Astrocyte (in vitro differentiated cells and primary cell): ENCODE measurements around the gene GSS.

Source experiments
- EZH2 ChIP-seq: IDR thresholded peaks from 2 replicates; pipeline ENCODE4 v1.6.1; 2012; ENCODE audit warnings: mild to moderate bottlenecking, low read length, inconsistent platforms; ENCODE audit not compliant: insufficient read depth
- TF ChIP-seq, protein P1 (sequence below): IDR thresholded peaks from 2 replicates; pipeline ENCODE4 v1.5.1; 2011; ENCODE audit warnings: low read depth, mild to moderate bottlenecking, inconsistent platforms, low read length, moderate library complexity; ENCODE audit not compliant: insufficient read depth

DNA sequence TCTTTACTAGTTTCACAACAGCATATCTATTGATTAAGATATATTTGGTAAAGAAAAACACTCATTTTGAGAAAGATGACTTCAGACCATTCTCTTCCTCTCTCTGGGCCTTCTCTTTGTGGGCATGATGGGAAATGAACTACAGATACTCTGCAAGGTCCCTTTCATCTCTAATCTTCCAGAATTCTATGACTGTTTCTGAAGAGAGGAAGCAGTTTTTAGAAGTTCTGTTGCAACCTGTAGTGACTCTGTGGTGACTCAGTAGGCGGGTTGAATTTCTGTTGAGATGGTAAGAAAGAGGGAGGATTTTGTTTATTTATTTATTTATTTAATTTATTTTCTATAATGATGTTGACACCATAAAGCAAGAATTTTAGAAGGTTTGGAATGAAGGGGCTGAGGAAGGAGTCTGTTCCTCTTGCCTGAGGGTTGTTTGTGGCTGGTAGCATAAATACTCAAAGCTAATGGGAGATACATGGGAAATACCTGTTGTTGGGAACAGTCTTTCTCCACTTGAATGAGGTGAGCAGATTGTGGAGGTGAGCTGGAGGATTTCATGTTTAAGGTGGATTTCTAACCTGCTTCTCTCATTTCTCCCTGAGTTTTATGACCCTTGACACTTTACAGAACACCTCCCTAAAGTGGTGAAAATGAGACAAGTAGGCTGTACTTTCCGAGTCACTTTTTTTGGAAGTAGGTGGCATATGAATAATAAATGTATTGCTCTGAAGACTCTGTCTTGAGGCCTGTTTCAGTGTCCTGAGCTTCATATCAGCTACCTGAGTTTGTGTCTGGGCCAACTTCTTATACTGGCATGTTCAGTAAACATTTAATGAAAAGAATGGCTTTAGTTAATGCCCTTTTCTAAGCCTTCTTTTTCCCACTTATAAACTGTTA, 64.2 kb downstream of the GSS start:
- TF ChIP-seq EZH2 = no peak
- TF ChIP-seq, protein P1, sequence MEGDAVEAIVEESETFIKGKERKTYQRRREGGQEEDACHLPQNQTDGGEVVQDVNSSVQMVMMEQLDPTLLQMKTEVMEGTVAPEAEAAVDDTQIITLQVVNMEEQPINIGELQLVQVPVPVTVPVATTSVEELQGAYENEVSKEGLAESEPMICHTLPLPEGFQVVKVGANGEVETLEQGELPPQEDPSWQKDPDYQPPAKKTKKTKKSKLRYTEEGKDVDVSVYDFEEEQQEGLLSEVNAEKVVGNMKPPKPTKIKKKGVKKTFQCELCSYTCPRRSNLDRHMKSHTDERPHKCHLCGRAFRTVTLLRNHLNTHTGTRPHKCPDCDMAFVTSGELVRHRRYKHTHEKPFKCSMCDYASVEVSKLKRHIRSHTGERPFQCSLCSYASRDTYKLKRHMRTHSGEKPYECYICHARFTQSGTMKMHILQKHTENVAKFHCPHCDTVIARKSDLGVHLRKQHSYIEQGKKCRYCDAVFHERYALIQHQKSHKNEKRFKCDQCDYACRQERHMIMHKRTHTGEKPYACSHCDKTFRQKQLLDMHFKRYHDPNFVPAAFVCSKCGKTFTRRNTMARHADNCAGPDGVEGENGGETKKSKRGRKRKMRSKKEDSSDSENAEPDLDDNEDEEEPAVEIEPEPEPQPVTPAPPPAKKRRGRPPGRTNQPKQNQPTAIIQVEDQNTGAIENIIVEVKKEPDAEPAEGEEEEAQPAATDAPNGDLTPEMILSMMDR = no peak
